Endodermal cell (in vitro differentiated cells): ENCODE data around the gene PFKL. TPM values are rescaled to one million over a fixed set of nuclear protein-coding genes. Genes with fewer than 3 reads are reported as not detected.

Experiments
- DNase-seq: peaks from one replicate; pipeline ENCODE4 v3.0.0-alpha.2; 2017
- H3K27ac ChIP-seq: 2 replicates; pipeline ENCODE4 v1.5.1; 2013; ENCODE audit warnings: mild to moderate bottlenecking, low read depth, low read length, moderate library complexity
- H3K27me3 ChIP-seq: 2 replicates; pipeline ENCODE4 v1.6.1; 2013; ENCODE audit warnings: mild to moderate bottlenecking, low read length, moderate library complexity; ENCODE audit not compliant: insufficient read depth, control insufficient read depth, poor library complexity, severe bottlenecking
- H3K36me3 ChIP-seq: 2 replicates; pipeline ENCODE4 v1.7.0; 2013; ENCODE audit warnings: mild to moderate bottlenecking, low read length, moderate library complexity; ENCODE audit not compliant: control insufficient read depth, insufficient read depth
- H3K4me1 ChIP-seq: one replicate; pipeline ENCODE4 v1.7.0; 2013; ENCODE audit warnings: low read length; ENCODE audit not compliant: control insufficient read depth, insufficient read depth
- H3K4me3 ChIP-seq: 2 replicates; pipeline ENCODE4 v1.5.1; 2013; ENCODE audit warnings: mild to moderate bottlenecking, low read length, moderate library complexity
- H3K9ac ChIP-seq: 2 replicates; pipeline ENCODE4 v1.6.1; 2013; ENCODE audit warnings: mild to moderate bottlenecking, low read length, moderate library complexity; ENCODE audit not compliant: poor library complexity, severe bottlenecking; ENCODE audit errors: extremely low read depth
- H3K9me3 ChIP-seq: 2 replicates; pipeline ENCODE4 v1.6.1; 2013; ENCODE audit warnings: mild to moderate bottlenecking, low read length, moderate library complexity; ENCODE audit not compliant: control insufficient read depth
- H3K27ac Mint-ChIP-seq: 2 replicates; pipeline ENCODE4 v1.8.0; 2020; ENCODE audit warnings: mixed read lengths
- H3K27me3 Mint-ChIP-seq: 2 replicates; pipeline ENCODE4 v1.8.0; 2021; ENCODE audit warnings: mild to moderate bottlenecking, mixed read lengths; ENCODE audit not compliant: insufficient read depth
- H3K36me3 Mint-ChIP-seq: 2 replicates; pipeline ENCODE4 v1.8.0; 2020; ENCODE audit warnings: low read depth, mixed read lengths
- H3K4me1 Mint-ChIP-seq: 2 replicates; pipeline ENCODE4 v1.8.0; 2020; ENCODE audit warnings: mixed read lengths
- H3K4me3 Mint-ChIP-seq: 2 replicates; pipeline ENCODE4 v1.8.0; 2020; ENCODE audit warnings: mild to moderate bottlenecking, moderate library complexity, mixed read lengths
- H3K9me3 Mint-ChIP-seq: 2 replicates; pipeline ENCODE4 v1.8.0; 2020; ENCODE audit warnings: mild to moderate bottlenecking, mixed read lengths
- CTCF ChIP-seq: fragments of 200-600 bp; sonication (generic); conservative IDR thresholded peaks from 2 replicates; pipeline ENCODE4 v1.5.0; 2021; ENCODE audit warnings: antibody characterized with exemption, mild to moderate bottlenecking
- WGBS, 2 experiments: methylation state at CpG; one replicate each; pipeline versions ENCODE4 v1.1.5 to v1.1.7; 2013; ENCODE audit warnings: missing lambda C conversion rate in 2 of 2, mixed read lengths in 1 of 2; ENCODE audit not compliant: insufficient coverage in 1 of 2, insufficient read length in 1 of 2; 5-methylcytosine and 5-hydroxymethylcytosine counted together
- total RNA-seq, 2 donors: library from RNA; stranded (reverse); fragmentation: NEBNext Ultra II Directional in 1 of 2; extraction: Animal tissue kit (Norgen Biotek cat#: 25700) in 1 of 2; gene quantifications; 2 replicates in 1 of 2; 3 replicates in 1 of 2; pipeline ENCODE4 v1.2.1, GENCODE V29; 2021

The PFKL gene
- total RNA-seq, 2 donors from 2014 or later: 195 to 198 TPM

GRCh38 chr21:44300262-44300959, 558 bp downstream of the PFKL start:
- H3K9me3 Mint-ChIP-seq: no peaks in the 10 kb centered on the region
- H3K27me3 ChIP-seq: no peaks in the 10 kb centered on the region
- no peak for TF ChIP-seq CTCF
- no peaks in the 10 kb centered on the region for H3K36me3 ChIP-seq
- no peaks in the 10 kb centered on the region for H3K9me3 ChIP-seq
- peak overlapping the region; percentile 67 for H3K4me3 Mint-ChIP-seq
- H3K27ac ChIP-seq: no peak overlapping the region
- H3K36me3 Mint-ChIP-seq: peaks cover 1% of the 10 kb centered on the region
- no peak overlapping the region for H3K27ac Mint-ChIP-seq
- DNase-seq: peak; percentile 82
- H3K4me1 Mint-ChIP-seq: peaks cover 25% of the 10 kb centered on the region
- H3K27me3 Mint-ChIP-seq: peaks cover 2% of the 10 kb centered on the region
- H3K4me3 ChIP-seq: peak overlapping the region; percentile 89
- H3K9ac ChIP-seq: peak overlapping the region; percentile 53
- peaks cover 13% of the 10 kb centered on the region for H3K4me1 ChIP-seq
- WGBS, 2 experiments: 3 to 6% methylated on average over 28 to 67 of the region's 67 CpGs

- 88 to 91% methylated on average over 10 to 13 of the region's 13 CpGs for WGBS, 2 experiments
- Histone ChIP-seq H3K4me1 (peaks cover 13% of the 10 kb centered on the region), H3K27ac (no peak overlapping the region), H3K9ac (peak overlapping the region; percentile 53), H3K36me3 (peaks cover 5% of the 10 kb centered on the region), H3K27me3 (no peaks in the 10 kb centered on the region), H3K4me3 (peak overlapping the region; percentile 89), H3K9me3 (no peaks in the 10 kb centered on the region)
- Mint-ChIP-seq H3K27ac (no peak overlapping the region), H3K9me3 (no peaks in the 10 kb centered on the region), H3K4me3 (peak overlapping the region; percentile 67), H3K36me3 (peaks cover 1% of the 10 kb centered on the region), H3K27me3 (peaks cover 2% of the 10 kb centered on the region), H3K4me1 (peaks cover 25% of the 10 kb centered on the region)
- DNase-seq: no peak
- no peak for TF ChIP-seq CTCF
These were observed 1.3 kb downstream of the PFKL start for GRCh38 chr21:44301141-44301540.

- peak; percentile 34 for TF ChIP-seq CTCF
- H3K36me3 ChIP-seq: peaks cover 11% of the 10 kb centered on the region
- peaks cover 13% of the 10 kb centered on the region for H3K4me1 ChIP-seq
- H3K9me3 ChIP-seq: no peaks in the 10 kb centered on the region
- H3K27ac ChIP-seq: no peak overlapping the region
- WGBS, 2 experiments: 92 to 94% methylated on average over 9 of the region's 9 CpGs
- H3K36me3 Mint-ChIP-seq: peaks cover 4% of the 10 kb centered on the region
- H3K4me3 Mint-ChIP-seq: peak overlapping the region; percentile 67
- no peaks in the 10 kb centered on the region for H3K27me3 ChIP-seq
- peak overlapping the region; percentile 89 for H3K4me3 ChIP-seq
- H3K9me3 Mint-ChIP-seq: no peaks in the 10 kb centered on the region
- H3K27ac Mint-ChIP-seq: no peak overlapping the region
- peaks cover 25% of the 10 kb centered on the region for H3K4me1 Mint-ChIP-seq
- H3K27me3 Mint-ChIP-seq: peaks cover 2% of the 10 kb centered on the region
- DNase-seq: no peak
- no peak overlapping the region for H3K9ac ChIP-seq
These were observed 2.1 kb downstream of the PFKL start for GRCh38 chr21:44301961-44302406.
